ENCODE results near the gene INPP5F. TPM values are rescaled to one million over a fixed set of nuclear protein-coding genes. Genes with fewer than 3 reads are reported as not detected.

INPP5F gene
- total and polyA plus RNA-seq, 10 of the 15 experiments (the other 5 are each of a cell fraction or from before 2014, with no cell fraction given): 6.0 to 49.3 (median 34.3) TPM

GRCh38 chr10:119872860-119873681 lies 147.2 kb downstream of the INPP5F start (continued):
- TF ChIP-seq RB1 (IDR thresholded peaks at IDR 0.05; ENCODE audit: borderline replicate concordance) (no peak; the same call in 1 of the 2 replicates), MTA2 (IDR thresholded peaks at IDR 0.05; ENCODE audit: low read depth) (no peak), RCOR1 (conservative IDR thresholded peaks at IDR 0.05; ENCODE audit: low read depth, low read length) (no peak), ZNF207 (IDR thresholded peaks at IDR 0.05; ENCODE audit: borderline replicate concordance) (peak; percentile 70; the same call in 1 of the 2 replicates), ZSCAN29 (IDR thresholded peaks at IDR 0.05) (no peak), NFIC (IDR thresholded peaks at IDR 0.05; ENCODE audit: low read depth, low read length) (no peak), TCF12 (IDR thresholded peaks at IDR 0.05; ENCODE audit: low read depth, low read length) (peak; percentile 54; the same call in 1 of the 2 replicates), CEBPZ (IDR thresholded peaks at IDR 0.05; ENCODE audit: low read depth, low read length) (no peak), RELA (IDR thresholded peaks at IDR 0.05; ENCODE audit: borderline replicate concordance, partially characterized antibody) (peak; percentile 60), ASH2L (IDR thresholded peaks at IDR 0.05; ENCODE audit: borderline replicate concordance, low read depth) (0 out of 2 replicates have a peak, but pooled peaks have one; percentile 58), NRF1 (conservative IDR thresholded peaks at IDR 0.05; ENCODE audit: low read depth, low read length) (peak; percentile 71), SPI1 (IDR thresholded peaks at IDR 0.05; ENCODE audit: borderline replicate concordance, insufficient read depth, low read depth, low read length) (no peak), LARP7 (IDR thresholded peaks at IDR 0.05) (peak; percentile 15), POLR2A (IDR thresholded peaks at IDR 0.05; ENCODE audit: low read depth, low read length) (peak; percentile 70), SMC3 (IDR thresholded peaks at IDR 0.05; ENCODE audit: borderline replicate concordance, low read length) (no peak), PAX5 (IDR thresholded peaks at IDR 0.05; ENCODE audit: borderline replicate concordance, low read depth, low read length) (no peak), GATAD2B (conservative IDR thresholded peaks at IDR 0.05; ENCODE audit: low read depth) (peak; percentile 65), TARDBP (IDR thresholded peaks at IDR 0.05; ENCODE audit: borderline replicate concordance) (0 out of 2 replicates have a peak, but pooled peaks have one; percentile 53), JUND (IDR thresholded peaks at IDR 0.05; ENCODE audit: low read depth, low read length) (0 out of 2 replicates have a peak, but pooled peaks have one; percentile 7)
- TF ChIP-seq, protein P1, sequence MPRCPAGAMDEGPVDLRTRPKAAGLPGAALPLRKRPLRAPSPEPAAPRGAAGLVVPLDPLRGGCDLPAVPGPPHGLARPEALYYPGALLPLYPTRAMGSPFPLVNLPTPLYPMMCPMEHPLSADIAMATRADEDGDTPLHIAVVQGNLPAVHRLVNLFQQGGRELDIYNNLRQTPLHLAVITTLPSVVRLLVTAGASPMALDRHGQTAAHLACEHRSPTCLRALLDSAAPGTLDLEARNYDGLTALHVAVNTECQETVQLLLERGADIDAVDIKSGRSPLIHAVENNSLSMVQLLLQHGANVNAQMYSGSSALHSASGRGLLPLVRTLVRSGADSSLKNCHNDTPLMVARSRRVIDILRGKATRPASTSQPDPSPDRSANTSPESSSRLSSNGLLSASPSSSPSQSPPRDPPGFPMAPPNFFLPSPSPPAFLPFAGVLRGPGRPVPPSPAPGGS (IDR thresholded peaks at IDR 0.05; ENCODE audit: borderline replicate concordance, insufficient read depth, low read depth, low read length, poor library complexity, severe bottlenecking): no peak
- TF ChIP-seq, protein P2, sequence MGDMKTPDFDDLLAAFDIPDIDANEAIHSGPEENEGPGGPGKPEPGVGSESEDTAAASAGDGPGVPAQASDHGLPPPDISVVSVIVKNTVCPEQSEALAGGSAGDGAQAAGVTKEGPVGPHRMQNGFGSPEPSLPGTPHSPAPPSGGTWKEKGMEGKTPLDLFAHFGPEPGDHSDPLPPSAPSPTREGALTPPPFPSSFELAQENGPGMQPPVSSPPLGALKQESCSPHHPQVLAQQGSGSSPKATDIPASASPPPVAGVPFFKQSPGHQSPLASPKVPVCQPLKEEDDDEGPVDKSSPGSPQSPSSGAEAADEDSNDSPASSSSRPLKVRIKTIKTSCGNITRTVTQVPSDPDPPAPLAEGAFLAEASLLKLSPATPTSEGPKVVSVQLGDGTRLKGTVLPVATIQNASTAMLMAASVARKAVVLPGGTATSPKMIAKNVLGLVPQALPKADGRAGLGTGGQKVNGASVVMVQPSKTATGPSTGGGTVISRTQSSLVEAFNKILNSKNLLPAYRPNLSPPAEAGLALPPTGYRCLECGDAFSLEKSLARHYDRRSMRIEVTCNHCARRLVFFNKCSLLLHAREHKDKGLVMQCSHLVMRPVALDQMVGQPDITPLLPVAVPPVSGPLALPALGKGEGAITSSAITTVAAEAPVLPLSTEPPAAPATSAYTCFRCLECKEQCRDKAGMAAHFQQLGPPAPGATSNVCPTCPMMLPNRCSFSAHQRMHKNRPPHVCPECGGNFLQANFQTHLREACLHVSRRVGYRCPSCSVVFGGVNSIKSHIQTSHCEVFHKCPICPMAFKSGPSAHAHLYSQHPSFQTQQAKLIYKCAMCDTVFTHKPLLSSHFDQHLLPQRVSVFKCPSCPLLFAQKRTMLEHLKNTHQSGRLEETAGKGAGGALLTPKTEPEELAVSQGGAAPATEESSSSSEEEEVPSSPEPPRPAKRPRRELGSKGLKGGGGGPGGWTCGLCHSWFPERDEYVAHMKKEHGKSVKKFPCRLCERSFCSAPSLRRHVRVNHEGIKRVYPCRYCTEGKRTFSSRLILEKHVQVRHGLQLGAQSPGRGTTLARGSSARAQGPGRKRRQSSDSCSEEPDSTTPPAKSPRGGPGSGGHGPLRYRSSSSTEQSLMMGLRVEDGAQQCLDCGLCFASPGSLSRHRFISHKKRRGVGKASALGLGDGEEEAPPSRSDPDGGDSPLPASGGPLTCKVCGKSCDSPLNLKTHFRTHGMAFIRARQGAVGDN (IDR thresholded peaks at IDR 0.05): peak; percentile 59
